CD4-positive, alpha-beta T cell treated with Interleukin-4 for 4 hours (primary cell): ENCODE results near the gene CD7.
"Not testable (repeated sequence)": the region's sequence is repeated elsewhere in the genome, so short reads cannot be mapped to it uniquely, and the experiment has no call there.

Source experiments
- DNase-seq: peaks from one replicate; pipeline ENCODE4 v3.0.0-alpha.2; 2020

The CD7 gene

DNA sequence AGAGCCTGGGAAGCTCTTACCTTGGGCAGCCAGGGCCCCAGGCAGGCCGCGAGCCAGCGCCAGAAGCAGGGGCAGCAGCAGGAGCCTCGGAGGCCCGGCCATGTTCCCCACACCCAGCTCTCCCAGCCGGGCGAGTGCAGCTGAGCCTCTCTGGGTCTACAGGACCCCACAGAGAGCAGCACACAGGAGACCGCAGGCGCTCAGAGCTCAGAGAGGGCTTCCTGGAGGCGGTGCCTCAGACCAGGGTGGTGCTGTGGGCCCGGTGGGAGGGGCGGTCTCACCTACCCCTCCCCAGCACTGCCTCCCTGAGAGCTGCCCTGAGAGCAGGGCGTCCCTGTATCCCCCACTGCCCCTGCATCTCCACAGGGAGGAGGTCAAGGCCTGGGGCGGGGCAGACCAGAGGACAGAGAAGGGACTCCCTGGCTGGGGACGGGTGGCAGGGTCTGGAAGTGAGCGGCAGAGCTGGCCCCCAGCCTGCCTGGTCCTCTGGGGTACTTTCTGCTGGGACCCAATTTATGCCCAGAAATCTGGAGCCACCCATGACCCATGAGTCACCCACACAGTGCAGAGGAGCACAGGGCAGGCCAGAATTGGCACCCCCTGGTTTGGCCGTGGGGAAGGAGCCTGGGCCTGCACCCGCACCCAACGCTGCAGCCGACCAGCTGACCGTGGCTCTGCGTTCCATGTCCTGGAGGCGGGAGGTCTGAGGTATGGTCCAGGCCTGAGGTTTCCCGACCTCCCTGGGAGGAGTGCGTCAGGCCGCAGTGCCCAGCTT, at the start of gene CD7:
Gene CD7, minus strand, starts transcription at position 215 of the 775 bp plus-strand sequence. Its CDS starts 113 bp downstream, at position 102.
- DNase-seq: peak; percentile 69

DNA sequence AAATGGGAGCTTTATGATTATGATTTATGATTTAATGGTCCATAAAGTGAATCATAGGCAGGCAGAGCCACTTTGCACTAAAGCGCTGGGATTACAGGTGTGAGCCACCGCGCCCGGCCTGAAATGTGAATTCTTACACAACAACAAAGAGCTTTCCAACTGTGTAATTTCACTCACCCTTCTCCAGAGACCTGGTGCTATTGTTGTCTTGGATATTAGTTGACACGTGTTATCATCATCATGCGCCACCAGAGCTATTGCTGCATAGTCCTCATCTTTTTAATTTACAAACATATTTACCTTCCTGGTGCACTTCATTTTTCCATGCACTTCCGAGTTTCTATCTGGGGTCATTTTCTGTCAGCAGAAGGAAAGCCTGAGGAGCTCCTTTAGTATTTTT, 49.3 kb upstream of the CD7 start:
- no peak for DNase-seq

DNA sequence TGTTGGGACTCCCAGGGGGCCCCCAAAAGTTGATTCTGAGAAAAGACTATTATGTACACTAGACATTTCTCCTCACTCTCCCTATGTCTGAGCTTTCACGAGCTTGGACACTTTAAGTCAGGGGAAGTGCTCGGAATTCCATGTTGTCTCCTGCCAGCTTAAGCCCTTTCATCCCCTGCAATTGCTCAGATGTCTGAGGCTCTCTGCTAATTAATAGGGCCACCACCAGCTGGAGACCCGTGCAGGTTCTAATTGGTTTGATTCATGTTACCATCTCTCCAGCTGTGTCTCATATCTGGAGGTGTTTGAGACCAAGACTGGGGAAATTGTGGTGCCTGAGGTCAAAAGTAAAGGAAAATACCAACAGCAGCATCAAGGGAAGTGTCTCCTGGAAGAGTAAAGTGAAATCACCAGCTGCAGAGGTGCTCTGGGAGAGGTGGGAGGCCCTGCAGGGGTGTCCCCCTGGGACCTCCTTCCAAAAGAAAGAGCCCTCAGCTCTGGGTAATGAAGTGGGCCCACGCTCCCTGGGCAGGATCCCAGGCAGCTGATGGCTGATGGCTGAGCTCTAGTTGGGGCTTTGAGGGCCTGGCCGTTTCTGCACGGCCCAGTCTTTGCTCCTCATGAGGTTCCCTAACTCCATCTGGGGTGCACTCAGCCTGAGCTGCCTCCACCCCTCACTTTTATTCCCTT, 48.3 kb upstream of the CD7 start:
- no peak for DNase-seq

DNA sequence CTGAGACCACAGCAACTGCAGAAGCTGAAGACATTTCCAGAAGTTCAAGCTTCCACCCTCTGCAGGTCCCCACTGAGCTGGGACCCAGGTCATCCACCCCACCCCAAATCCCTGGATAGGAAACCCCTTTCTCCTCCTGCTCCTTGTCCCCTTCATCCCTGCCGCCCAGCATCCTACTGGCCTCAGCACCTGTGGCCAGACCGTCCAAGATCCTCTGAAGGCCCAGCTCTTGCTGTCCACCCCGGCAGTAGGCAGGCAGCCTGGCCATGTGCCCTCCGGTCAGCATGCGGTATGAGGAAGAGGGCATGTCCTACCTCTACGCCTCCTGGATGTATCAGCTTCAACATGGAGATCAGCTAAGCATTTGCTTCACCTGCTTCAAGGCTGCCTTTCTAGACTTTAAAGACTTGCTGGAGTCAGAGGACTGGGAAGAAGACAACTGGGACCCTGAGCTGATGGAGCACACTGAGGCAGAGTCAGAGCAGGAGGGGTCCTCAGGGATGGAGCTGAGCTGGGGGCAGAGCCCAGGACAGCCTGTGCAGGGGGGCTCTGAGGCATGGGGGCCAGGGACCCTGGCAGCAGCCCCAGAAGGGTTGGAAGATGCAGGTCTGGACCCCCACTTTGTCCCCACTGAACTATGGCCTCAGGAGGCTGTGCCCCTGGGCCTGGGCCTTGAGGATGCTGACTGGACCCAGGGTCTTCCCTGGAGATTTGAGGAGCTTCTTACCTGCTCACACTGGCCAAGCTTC, 44.7 kb upstream of the CD7 start:
- DNase-seq: no peak

DNA sequence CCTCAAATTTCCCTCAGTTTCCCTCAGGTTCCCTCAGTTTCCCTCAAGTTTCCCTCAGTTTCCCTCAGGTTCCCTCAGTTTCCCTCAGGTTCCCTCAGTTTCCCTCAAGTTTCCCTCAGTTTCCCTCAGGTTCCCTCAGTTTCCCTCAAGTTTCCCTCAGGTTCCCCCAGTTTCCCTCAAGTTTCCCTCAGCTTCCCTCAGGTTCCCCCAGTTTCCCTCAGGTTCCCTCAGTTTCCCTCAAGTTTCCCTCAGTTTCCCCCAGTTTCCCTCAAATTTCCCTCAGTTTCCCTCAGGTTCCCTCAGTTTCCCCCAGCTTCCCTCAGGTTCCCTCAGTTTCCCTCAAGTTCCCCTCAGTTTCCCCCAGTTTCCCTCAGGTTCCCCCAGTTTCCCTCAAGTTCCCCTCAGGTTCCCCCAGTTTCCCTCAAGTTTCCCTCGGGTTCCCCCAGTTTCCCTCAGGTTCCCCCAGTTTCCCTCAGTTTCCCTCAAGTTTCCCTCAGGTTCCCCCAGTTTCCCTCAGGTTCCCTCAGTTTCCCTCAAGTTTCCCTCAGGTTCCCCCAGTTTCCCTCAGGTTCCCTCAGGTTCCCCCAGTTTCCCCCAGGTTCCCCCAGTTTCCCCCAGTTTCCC, 42.2 kb upstream of the CD7 start:
- DNase-seq: not testable (repeated sequence)

DNA sequence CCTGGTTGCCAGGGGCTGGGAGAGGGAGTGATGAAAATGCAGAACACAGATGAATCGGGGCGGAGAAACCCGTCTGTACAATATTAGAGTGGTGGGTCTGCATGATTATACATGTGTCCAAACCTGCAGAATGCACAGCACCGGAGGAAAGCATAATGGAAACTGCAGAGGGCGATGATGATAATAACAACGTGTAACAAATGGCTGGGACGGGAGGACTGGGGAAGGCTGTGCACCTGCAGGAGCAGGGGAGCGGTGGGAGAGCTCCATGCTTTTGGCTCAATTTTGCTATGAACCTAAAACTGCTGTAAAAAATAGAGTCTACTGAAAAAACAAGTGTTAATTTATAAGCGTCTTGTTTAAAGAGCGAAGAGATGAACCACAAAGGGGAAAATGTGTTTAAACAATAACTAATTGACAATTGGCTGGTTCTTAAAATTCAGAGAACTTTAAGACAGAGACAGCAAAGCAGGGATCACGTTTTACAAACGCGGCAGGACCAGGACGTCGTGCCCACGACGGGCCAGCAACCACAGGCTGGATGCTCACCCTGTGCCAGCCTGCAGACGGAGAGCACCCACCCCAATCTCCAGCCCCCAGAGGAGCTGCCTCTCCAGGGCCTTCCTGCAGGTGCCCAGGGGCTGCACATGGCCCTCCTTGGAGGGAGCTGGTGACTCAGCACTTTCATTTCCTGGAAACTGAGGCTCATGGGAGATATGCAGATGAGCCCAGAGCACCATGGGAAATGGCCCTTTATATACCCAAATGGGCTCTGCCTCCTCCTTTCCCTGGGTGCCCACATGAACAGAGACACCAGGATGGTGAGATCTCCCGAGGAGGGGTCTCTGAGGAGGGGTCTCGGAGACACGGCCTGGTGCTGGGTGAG, 41.3 kb upstream of the CD7 start, which contains the start of gene TEX19:
Gene TEX19, plus strand, starts transcription at position 783 of the 886 bp plus-strand sequence. CDS start 2,904 bp downstream, outside the sequence.
- DNase-seq: no peak

DNA sequence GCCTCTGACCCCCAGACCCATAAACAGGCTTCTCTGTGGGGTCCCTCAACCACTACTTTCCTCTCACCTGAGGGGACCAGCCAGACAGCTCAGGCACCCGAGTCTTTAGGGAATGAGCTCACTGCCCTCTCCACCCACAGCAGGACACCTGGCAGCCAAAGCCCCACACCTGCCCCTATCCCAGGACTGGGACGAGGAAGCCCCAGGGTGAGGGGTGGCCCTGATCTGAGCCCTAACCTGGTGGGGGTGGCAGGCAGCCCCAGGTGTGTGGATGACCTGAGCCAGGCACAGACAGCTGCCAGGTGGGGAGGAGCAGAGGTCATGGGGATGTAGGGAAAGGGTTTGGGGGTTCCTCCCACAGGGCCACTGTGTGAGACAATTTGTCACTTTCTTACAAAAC, 40.0 kb upstream of the CD7 start:
- DNase-seq: no peak

DNA sequence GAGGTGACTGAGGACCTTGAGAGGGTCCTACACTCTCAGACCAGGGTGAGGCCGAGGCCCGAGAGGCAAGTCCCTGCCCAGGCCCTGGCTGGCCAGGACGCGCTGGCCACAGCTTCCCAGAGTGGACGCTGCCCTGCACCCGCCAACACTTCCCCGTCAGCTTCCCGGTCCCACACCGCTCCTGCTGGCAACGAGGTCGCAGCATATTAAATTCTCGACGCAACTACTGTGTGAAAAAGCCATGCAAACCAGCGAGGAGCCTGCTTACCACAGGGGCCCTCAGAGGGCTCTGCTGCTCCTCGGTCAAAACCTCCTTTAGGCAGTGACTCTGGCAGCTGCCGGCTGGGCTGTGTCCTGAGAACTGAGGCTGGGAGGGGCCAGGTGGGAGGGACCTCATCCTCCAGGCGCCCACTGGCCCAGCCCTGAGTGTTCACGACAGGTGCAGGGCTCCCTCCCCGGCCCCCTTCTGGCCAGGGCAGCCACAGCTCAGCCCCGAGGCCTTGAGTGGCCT, 39.5 kb upstream of the CD7 start:
- DNase-seq: no peak

DNA sequence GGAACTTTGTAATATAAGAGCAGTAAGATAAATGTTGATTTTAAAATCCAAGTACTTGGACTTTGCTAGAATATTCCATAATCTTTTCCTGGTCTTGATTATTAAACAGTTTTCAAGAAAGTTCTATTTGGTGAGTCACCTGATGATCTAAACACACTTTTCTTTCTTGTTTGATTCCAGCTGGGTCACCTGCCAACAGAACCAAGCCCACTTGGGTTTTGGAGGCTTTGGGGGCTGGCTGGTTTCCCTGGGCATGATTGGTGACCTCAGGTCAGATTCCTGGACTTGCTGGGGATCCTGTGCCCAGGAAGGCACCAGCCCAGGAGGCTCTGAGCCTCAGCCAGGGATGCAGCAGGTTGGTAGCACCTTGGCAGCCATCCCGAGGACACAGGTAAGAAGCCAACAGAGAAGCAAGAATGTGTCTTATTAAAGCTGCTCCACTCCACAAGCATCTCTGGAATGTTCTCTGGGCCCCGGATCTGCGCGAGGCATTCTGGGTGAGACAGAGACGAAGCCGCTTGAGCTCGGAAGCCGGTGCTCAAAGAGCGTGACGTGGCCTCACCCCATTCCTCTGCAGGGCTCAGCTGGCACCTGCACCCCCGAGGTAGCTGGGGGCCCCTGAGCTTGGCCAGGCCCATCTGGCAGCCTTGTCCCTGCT, 38.5 kb upstream of the CD7 start:
- no peak for DNase-seq

DNA sequence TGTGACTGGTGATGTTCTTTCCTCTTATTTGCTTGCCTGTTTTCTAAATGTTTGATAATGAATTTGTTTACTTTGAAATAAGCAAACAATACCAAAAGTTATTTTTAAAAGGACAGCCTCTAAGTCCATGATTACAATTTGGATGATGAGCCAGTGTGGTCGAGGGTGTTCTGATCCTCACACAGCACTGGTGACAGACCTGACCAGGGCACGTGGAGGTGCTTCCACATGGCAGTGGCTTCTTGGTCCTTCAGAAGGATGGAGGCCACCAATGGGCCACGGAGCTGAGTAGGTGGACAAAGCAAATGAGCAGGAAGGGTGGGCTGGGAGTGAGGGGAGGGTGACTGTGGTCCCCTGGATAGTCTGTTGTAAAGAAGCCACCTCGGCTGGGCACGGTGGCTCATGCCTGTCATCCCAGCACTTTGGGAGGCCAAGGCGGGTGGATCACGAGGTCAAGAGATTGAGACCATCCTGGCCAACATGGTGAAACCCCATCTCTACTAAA, 37.4 kb upstream of the CD7 start:
- no peak for DNase-seq

DNA sequence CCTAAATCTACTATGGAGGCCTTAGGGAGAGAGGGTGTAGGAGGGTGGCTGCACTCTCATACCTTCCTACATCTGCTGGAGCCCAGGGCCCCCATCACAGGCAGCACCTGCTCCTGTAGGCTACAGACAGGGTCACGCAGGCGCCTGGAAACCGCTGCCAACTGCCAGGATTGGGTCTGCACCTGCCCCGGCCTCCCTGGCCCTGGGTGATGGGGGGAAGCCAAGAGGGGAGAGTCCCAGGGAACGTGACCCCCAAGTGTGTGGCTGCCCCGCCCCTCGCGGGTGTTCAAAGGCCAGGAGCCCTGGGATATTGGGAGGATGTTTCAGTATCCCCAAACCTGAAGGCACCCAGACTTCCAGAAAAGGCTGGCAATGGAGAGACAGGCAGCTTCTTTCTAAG, 36.1 kb upstream of the CD7 start:
- DNase-seq: no peak

DNA sequence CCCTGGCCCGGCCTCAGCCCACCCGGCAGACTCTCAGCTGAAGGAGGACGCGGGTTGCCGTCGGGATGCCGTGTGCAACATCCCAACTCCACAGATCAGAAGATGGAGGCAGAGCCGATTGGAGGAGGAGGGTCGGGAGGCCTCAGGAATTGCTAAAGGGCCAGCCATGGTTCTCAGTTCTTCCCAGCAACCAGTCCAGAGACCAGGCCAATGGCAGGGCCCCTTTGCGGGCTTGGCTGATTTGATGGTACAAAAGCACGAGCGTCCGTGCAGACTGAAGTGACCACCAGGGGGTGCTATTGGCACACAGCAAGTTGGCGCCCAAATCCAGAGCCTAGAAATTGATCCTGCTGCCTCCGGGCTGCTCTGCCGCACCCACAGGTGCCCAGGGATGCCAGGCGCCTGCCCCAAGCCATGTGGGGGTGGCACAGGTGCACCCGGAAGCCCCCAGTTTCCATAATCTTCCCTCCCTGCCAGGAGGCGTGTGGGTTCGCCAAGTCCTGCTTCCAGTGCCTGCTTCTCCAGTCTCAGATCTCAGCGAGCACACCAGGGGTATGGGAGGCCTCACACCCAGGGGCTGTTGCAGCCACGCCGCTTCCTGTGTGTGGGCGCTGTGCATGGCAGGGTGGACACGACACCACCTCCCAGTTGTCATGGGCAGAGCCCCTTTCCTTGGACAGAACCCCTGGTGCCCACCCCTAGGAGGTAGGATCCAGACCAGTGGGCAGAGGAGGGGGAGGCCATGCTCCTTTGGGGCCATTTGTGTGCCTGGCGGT, 34.5 kb upstream of the CD7 start:
- DNase-seq: peak; percentile 70

DNA sequence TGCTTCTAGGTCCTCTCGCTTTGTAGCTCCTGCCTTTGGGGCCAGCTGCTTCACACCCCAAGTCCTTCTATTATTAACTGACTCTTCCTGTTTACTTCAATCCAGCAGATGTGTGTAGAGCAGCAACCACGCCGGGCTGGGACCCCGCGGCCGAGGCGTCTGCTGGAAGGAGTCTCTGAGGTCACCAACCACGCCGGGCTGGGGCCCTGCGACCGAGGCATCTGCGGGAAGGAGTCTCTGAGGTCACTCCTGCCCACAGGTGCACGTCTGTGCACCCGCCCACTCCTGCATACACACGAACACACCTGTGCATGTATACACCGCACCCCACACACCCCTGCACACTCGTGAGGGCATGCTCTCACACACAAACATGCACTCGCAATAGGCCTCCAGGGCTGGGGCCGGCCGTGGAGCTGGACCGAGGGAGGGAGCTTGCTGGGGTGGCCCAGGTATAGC, 33.9 kb upstream of the CD7 start:
- no peak for DNase-seq

DNA sequence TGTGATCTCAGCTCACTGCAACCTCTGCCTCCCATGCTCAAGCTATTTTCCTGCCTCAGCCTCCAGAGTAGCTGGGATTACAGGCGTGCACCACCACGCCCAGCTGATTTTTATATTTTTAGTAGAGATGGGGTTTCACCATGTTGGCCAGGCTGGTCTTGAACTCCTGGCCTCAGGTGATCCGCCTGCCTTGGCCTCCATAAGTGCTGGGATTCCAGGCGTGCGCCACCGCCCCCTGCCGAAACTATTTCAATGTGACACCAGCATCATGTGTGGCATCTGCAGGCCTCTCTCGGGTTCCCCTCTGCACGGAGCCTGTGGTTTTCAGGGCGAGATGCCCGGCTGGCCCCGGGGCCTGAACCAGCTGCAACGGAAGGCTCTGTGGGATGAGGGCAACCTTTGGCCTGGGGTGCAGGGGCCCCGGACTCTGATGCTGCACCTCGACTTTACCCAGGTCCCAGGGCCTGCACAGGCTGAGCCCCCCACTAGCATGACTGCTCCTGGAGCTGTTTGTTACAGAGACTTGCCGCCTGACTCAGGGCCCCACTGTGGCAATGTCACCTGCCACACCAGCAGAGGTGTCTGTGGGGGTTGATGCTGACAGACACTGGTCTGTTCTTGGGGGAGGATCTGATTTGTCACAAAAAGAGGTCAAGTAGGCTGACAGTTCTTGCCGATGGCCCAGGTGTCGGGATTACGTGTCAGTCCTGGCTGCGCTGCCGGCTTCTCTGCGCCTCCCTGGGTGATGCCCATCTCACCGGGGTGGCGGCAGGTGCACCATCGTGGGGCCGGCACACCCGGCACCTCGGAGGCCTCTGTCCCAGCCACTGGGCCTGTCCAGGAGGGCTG, 33.0 kb upstream of the CD7 start:
- DNase-seq: peak; percentile 26

DNA sequence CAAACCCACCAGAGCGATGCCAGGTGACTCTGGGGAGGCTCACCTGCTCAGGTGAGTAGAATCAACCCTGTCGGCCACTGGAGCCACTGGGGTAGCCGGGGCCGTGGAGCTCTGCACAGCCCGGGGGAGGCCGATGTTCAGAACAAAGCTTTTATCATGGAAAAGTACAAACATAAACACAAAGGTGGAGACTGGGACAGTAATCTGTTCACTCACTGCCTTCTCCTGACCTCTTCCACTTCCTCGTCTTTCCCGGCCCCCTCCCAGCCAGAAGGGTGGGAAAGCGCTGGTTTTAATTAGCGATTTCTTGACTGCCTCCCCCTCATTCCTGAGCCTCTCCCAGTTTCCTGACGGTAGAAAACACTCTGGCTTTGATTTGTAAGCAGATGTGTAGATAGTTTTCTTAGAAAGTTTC, 31.9 kb upstream of the CD7 start:
- no peak for DNase-seq

DNA sequence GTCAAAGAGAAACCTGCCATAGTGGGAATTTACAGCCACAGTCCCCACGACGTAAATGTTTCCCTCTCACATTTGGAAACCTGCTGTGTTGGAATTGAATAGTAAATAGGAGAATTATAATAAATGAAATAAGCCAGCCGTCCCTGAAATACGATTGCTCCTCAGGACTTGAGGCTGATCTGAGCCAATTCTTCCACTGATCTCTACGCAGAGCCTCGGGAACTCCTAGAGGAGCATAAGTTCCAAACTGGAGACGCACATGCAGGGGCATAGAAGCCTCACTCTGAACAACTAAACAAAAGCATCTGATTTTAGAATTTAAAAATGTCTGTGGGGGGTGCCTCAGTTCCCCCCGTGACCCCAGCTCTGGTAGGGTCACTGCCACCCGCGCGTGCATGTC, 31.5 kb upstream of the CD7 start:
- DNase-seq: no peak

DNA sequence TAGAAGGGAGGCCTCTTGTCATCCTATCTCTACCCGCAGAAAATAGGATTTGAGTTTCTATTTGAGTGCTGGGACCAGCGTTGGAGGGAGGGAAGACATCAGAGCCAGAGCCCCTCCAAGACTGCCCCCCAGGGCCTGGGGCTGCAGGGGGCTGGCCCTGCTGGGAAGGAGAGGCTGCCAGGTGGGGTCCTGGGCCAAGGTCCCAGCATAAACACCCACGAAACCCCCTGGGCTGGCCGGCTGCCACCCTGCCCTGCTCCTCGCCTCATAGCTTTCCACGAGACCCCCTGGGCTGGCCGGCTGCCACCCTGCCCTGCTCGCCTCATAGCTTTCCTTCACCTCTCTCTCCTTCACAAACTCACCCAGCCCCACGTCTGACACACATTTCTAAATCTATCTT, 31.0 kb upstream of the CD7 start:
- no peak for DNase-seq

DNA sequence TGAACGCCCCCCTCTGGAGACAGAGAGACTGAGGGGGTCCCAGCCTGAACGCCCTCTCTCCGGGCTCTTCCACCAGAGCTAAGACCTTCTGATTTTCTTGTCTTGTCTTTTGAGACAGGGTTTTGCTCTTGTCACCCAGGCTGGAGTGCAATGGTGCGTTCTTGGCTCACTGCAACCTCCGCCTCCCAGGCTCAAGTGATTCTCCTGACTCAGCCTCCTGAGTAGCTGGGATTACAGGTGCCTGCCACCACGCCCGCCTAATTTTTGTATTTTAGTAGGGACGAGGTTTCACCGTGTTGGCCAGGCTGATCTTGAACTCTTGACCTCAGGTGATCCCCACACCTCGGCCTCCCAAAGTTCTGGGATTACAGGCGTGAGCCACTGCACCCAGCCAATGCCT, 30.6 kb upstream of the CD7 start:
- not testable (repeated sequence) for DNase-seq
